Endothelial cell (in vitro differentiated cells): Measurements from ENCODE around the gene RSPH3. TPM values are rescaled to one million over a fixed set of nuclear protein-coding genes. Genes with fewer than 3 reads are reported as not detected.
A peak's percentile ranks its signal among the peaks of the same experiment; 100 is the strongest.
"Not testable (repeated sequence)": the region's sequence is repeated elsewhere in the genome, so short reads cannot be mapped to it uniquely, and the experiment has no call there.

Experiments
- DNase-seq: peaks from one replicate; pipeline ENCODE4 v3.0.0; 2021; ENCODE audit warnings: low spot score
- H3K27ac Mint-ChIP-seq: one replicate; pipeline ENCODE4 v1.8.0; 2021; ENCODE audit warnings: mixed read lengths, inconsistent platforms; ENCODE audit not compliant: unreplicated experiment
- H3K27me3 Mint-ChIP-seq: one replicate; pipeline ENCODE4 v1.8.0; 2021; ENCODE audit warnings: mild to moderate bottlenecking, moderate library complexity, mixed read lengths, inconsistent platforms; ENCODE audit not compliant: unreplicated experiment
- H3K36me3 Mint-ChIP-seq: one replicate; pipeline ENCODE4 v1.8.0; 2021; ENCODE audit warnings: mild to moderate bottlenecking, low read depth, mixed read lengths, inconsistent platforms; ENCODE audit not compliant: unreplicated experiment
- H3K4me1 Mint-ChIP-seq: one replicate; pipeline ENCODE4 v1.8.0; 2021; ENCODE audit warnings: mild to moderate bottlenecking, mixed read lengths, inconsistent platforms; ENCODE audit not compliant: unreplicated experiment
- H3K4me3 Mint-ChIP-seq: one replicate; pipeline ENCODE4 v1.8.0; 2021; ENCODE audit warnings: mild to moderate bottlenecking, mixed read lengths, inconsistent platforms; ENCODE audit not compliant: unreplicated experiment
- H3K9me3 Mint-ChIP-seq: one replicate; pipeline ENCODE4 v1.8.0; 2021; ENCODE audit warnings: mixed read lengths, inconsistent platforms; ENCODE audit not compliant: unreplicated experiment
- total RNA-seq: library from RNA; stranded (reverse); fragmentation: NEBNext Ultra II Directional; extraction: Animal tissue kit (Norgen Biotek cat#: 25700); gene quantifications from one replicate; pipeline ENCODE4 v1.2.1, GENCODE V29; 2021; ENCODE audit not compliant: unreplicated experiment
- TF ChIP-seq, protein P1 (sequence below): fragments of 200-600 bp; sonication (generic); IDR thresholded peaks from one replicate; pipeline ENCODE4 v1.5.0; 2021; ENCODE audit warnings: antibody characterized with exemption; ENCODE audit not compliant: unreplicated experiment

RSPH3 gene
- total RNA-seq, 1 donor from 2014 or later: 4.4 TPM

DNA sequence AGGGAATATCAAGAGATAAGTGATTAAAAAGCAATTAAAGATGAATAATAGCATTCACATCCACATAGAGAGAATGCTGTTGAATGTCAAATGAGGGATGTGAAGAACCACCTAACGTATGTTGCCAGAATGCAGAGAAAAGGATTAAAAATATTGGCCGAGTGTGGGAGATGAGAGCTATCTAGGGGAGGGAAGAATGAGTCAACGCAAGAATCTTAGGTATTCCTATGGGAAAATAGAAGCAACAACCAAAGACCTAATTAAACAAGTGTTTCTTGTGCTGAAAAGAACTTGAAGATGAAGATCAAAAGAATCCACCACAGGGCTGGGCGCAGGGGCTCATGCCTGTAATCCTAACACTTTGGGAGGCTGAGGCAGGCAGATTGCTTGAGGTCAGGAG, 12.2 kb upstream of the RSPH3 start:
- Mint-ChIP-seq H3K27ac (no peak overlapping the region), H3K27me3 (peaks cover 2% of the 10 kb centered on the region), H3K36me3 (no peaks in the 10 kb centered on the region), H3K9me3 (no peaks in the 10 kb centered on the region), H3K4me3 (no peak overlapping the region), H3K4me1 (peaks cover 2% of the 10 kb centered on the region)
- TF ChIP-seq, protein P1, sequence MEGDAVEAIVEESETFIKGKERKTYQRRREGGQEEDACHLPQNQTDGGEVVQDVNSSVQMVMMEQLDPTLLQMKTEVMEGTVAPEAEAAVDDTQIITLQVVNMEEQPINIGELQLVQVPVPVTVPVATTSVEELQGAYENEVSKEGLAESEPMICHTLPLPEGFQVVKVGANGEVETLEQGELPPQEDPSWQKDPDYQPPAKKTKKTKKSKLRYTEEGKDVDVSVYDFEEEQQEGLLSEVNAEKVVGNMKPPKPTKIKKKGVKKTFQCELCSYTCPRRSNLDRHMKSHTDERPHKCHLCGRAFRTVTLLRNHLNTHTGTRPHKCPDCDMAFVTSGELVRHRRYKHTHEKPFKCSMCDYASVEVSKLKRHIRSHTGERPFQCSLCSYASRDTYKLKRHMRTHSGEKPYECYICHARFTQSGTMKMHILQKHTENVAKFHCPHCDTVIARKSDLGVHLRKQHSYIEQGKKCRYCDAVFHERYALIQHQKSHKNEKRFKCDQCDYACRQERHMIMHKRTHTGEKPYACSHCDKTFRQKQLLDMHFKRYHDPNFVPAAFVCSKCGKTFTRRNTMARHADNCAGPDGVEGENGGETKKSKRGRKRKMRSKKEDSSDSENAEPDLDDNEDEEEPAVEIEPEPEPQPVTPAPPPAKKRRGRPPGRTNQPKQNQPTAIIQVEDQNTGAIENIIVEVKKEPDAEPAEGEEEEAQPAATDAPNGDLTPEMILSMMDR: no peak
- no peak for DNase-seq

DNA sequence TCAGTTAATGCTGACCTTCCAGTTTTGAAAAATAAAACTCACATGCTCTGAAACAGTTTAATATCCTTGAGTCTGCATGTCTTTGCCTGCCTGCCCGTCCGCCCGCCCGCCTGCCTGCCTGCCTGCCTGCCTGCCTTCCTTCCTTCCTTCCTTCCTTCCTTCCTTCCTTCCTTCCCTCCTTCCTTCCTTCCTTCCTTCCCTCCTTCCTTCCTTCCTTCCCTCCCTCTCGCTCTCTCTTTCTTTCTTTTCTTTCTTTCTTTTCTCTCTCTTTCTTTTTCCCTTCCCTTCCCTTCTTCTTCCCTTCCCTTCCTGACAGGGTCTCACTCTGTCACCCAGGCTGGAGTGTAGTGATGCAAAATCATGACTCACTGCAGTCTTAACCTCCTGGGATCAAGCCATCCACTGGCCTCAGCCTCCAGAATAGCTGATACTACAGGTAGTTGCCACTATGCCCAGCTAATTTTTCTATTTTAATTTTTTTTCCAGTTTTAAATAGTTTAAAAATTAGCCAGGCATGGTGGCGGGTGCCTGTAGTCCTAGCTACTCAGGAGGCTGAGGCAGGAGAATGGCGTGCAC, 10.1 kb upstream of the RSPH3 start:
- H3K27me3 Mint-ChIP-seq, DNase-seq, H3K4me3 Mint-ChIP-seq, H3K9me3 Mint-ChIP-seq, H3K4me1 Mint-ChIP-seq, H3K27ac Mint-ChIP-seq, H3K36me3 Mint-ChIP-seq: not testable (repeated sequence)

DNA sequence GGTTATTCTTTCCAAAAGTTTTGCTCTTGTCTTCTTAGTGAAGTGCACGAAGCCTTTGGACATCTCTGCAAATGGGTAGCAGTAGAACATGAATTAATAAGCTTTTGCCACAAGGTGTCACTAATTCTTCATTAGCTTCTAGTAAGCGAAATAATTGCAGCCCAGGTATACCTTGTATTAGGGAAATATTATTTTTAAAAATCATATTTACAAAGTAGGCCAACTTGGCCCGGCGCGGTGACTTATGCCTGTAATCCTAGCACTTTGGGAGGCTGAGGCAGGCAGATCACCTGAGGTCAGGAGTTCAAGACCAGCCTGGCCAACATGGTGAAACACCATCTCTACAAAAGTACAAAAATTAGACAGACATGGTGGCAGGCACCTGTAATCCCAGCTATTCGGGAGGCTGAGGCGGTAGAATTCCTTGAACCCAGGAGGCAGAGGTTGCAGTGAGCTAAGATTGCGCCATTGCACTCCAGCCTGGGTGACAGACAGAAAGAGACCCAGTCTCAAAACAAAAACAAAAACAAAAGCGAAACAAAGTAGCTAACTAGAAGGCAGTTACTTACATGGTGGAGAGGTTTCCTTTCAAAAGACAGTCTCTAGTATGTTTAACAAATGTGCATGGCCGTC, 8.8 kb upstream of the RSPH3 start:
- Mint-ChIP-seq H3K9me3 (no peaks in the 10 kb centered on the region), H3K27ac (no peak overlapping the region), H3K27me3 (peaks cover 5% of the 10 kb centered on the region), H3K4me3 (no peak overlapping the region), H3K36me3 (no peaks in the 10 kb centered on the region), H3K4me1 (peaks cover 2% of the 10 kb centered on the region)
- TF ChIP-seq, protein P1: peak; percentile 30
- DNase-seq: no peak

DNA sequence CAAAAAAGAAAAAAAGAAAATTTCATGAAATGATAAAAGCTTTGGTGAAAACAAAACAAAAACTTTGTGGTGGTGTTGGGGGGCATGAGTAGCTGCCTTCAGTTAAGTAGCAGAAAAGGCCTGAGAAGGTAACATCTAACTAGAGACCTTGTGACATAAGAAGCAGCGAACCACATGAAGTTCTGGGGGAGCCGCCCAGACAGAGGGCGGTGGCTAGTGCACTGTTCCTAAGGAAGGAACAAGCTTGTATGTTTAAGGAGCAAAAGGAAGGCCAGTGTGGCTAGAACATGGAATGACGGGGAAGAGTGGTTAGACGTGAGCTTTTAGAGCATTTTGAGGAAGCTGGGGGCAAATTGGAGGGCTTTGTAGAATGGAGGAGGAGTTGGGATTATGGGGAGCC, 7.5 kb upstream of the RSPH3 start:
- no peaks in the 10 kb centered on the region for H3K9me3 Mint-ChIP-seq
- no peak overlapping the region for H3K4me3 Mint-ChIP-seq
- TF ChIP-seq, protein P1: no peak
- peak overlapping the region; percentile 28 for H3K27ac Mint-ChIP-seq
- H3K4me1 Mint-ChIP-seq: peaks cover 7% of the 10 kb centered on the region
- peaks cover 5% of the 10 kb centered on the region for H3K27me3 Mint-ChIP-seq
- no peaks in the 10 kb centered on the region for H3K36me3 Mint-ChIP-seq
- no peak for DNase-seq

DNA sequence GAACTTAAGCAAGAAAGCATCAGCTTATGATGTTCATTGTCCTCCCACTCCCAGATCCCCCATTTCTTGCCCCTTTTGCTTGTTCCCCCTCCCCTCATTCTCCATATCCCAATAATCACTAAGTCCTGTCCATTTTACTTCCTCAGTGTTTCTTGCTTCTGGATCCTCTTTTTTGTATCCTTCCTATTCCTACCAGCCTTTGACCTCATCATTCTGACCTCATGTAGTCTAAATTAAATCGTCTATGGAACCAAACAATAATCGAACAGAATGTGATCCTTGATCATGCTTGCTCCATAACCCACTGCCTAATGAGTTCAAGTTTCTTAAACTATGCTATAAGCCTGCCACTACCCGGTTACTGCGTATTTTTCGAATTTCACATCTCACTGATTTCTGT, 5.4 kb upstream of the RSPH3 start:
- DNase-seq: no peak
- TF ChIP-seq, protein P1: no peak
- H3K27ac Mint-ChIP-seq: no peak overlapping the region
- peaks cover 18% of the 10 kb centered on the region for H3K4me1 Mint-ChIP-seq
- H3K36me3 Mint-ChIP-seq: no peaks in the 10 kb centered on the region
- H3K4me3 Mint-ChIP-seq: no peak overlapping the region
- H3K9me3 Mint-ChIP-seq: no peaks in the 10 kb centered on the region
- H3K27me3 Mint-ChIP-seq: peaks cover 5% of the 10 kb centered on the region
